ENCODE results near the gene KCNN4.
A peak's percentile ranks its signal among the peaks of the same experiment; 100 is the strongest.

The KCNN4 gene

GRCh38 chr19:43774103-43774939, 6.5 kb downstream of the KCNN4 start:
- peak; percentile 76 for TF ChIP-seq CTCF (IDR thresholded peaks at IDR 0.05; ENCODE audit: low read depth, low read length)
- peak; percentile 71 to 77 for DNase-seq (ENCODE audit: low read depth in 2 of 2)
- peak overlapping the region; percentile 4 to 10 for H3K4me3 ChIP-seq (replicated peaks in 1 of 2; ENCODE audit: low read depth in 2 of 2, low read length in 2 of 2)

- H3K4me3 ChIP-seq (replicated peaks in 1 of 2; ENCODE audit: low read depth in 2 of 2, low read length in 2 of 2), result no peak overlapping the region
- TF ChIP-seq CTCF (IDR thresholded peaks at IDR 0.05; ENCODE audit: low read depth, low read length), result no peak
- no peak for DNase-seq (ENCODE audit: low read depth in 2 of 2)
Measured at GRCh38 chr19:43773725-43774102, 7.1 kb downstream of the KCNN4 start.

GRCh38 chr19:43769256-43769655, 11.5 kb downstream of the KCNN4 start:
- no peak overlapping the region for H3K4me3 ChIP-seq (replicated peaks in 1 of 2; ENCODE audit: low read depth in 2 of 2, low read length in 2 of 2)
- TF ChIP-seq CTCF (IDR thresholded peaks at IDR 0.05; ENCODE audit: low read depth, low read length), result no peak
- DNase-seq (ENCODE audit: low read depth in 2 of 2), result no peak

- TF ChIP-seq CTCF (IDR thresholded peaks at IDR 0.05; ENCODE audit: low read depth, low read length), result no peak
- DNase-seq (ENCODE audit: low read depth in 2 of 2), result peak in 1 of 2 donors; percentile 19
- H3K4me3 ChIP-seq (replicated peaks in 1 of 2; ENCODE audit: low read depth in 2 of 2, low read length in 2 of 2), result no peak overlapping the region
Measured at GRCh38 chr19:43768273-43769050, 12.3 kb downstream of the KCNN4 start.

GRCh38 chr19:43767818-43768217, 13.0 kb downstream of the KCNN4 start:
- TF ChIP-seq CTCF (IDR thresholded peaks at IDR 0.05; ENCODE audit: low read depth, low read length), result no peak
- no peak for DNase-seq (ENCODE audit: low read depth in 2 of 2)
- no peak overlapping the region for H3K4me3 ChIP-seq (replicated peaks in 1 of 2; ENCODE audit: low read depth in 2 of 2, low read length in 2 of 2)

- TF ChIP-seq CTCF (IDR thresholded peaks at IDR 0.05; ENCODE audit: low read depth, low read length), result no peak
- no peak overlapping the region for H3K4me3 ChIP-seq (replicated peaks in 1 of 2; ENCODE audit: low read depth in 2 of 2, low read length in 2 of 2)
- no peak for DNase-seq (ENCODE audit: low read depth in 2 of 2)
Measured at GRCh38 chr19:43767316-43767715, 13.5 kb downstream of the KCNN4 start.

Data from cardiac fibroblast (primary cell).